Heart right ventricle (tissue), 16 donors: Measurements from ENCODE around the gene CDH23. TPM values are rescaled to one million over a fixed set of nuclear protein-coding genes. Genes with fewer than 3 reads are reported as not detected.

ENCODE experiments used
- ATAC-seq, 8 donors: fragments of 200-7000 bp; cut with Tn5 transposase; one replicate each; pipeline ENCODE4 v1.9.1; 2020; ENCODE audit warnings: mild to moderate bottlenecking in 8 of 8, moderate library complexity in 8 of 8, moderate number of reproducible peaks in 1 of 8
- DNase-seq, 2 donors: peaks; one replicate each; pipeline ENCODE4 v3.0.0-alpha.2; 2020
- H3K27ac ChIP-seq, 10 donors: fragments of 200-600 bp; sonication (generic) in 2 of 10; one replicate each; pipeline versions ENCODE4 v1.5.0 to v1.8.0; 2020 to 2022; ENCODE audit warnings: mild to moderate bottlenecking in 3 of 10
- H3K27me3 ChIP-seq, 7 donors: fragments of 200-600 bp; one replicate each; pipeline ENCODE4 v1.8.0; 2021 to 2022; ENCODE audit warnings: mild to moderate bottlenecking in 2 of 7
- H3K36me3 ChIP-seq, 9 donors: fragments of 200-600 bp; sonication (generic) in 1 of 9; one replicate each; pipeline versions ENCODE4 v1.5.0 to v1.8.0; 2020 to 2022; ENCODE audit warnings: mild to moderate bottlenecking in 2 of 9
- H3K4me1 ChIP-seq, 9 donors: fragments of 200-600 bp; sonication (generic) in 1 of 9; one replicate each; pipeline versions ENCODE4 v1.5.0 to v1.8.0; 2020 to 2022; ENCODE audit warnings: mild to moderate bottlenecking in 4 of 9
- H3K4me3 ChIP-seq, 10 donors: fragments of 200-600 bp; sonication (generic) in 2 of 10; one replicate each; pipeline versions ENCODE4 v1.5.0 to v1.8.0; 2020 to 2022; ENCODE audit warnings: mild to moderate bottlenecking in 7 of 10, moderate library complexity in 2 of 10
- H3K9me3 ChIP-seq, 11 donors: fragments of 200-600 bp in 10 of 11; sonication (generic) in 2 of 11; one replicate each; pipeline versions ENCODE4 v1.5.0 to v1.8.0; 2013 to 2022; ENCODE audit warnings: mild to moderate bottlenecking in 2 of 11, control low read depth in 1 of 11, moderate library complexity in 1 of 11
- WGBS, 2 donors: extraction: QIAGEN DNeasy Blood & Tissue Kit; methylation state at CpG; one replicate each; pipeline ENCODE4 v1.1.7; 2013; ENCODE audit warnings: inconsistent platforms in 1 of 2; 5-methylcytosine and 5-hydroxymethylcytosine counted together
- intact Hi-C, 10 donors: fragments of 100-400 bp; cut with DNase I; formaldehyde crosslinking; loops; one replicate each; pipeline versions ENCODE4 v1.11.1 to v1.14.2; 2022
- polyA plus RNA-seq, 2 donors: library from polyadenylated mRNA; stranded (reverse); fragments of 200-250 nt; gene quantifications; one replicate each; pipeline ENCODE4 v1.2.3, GENCODE V29; 2013
- total RNA-seq, 10 donors: library from RNA; stranded (reverse); fragmentation: NEBNext Ultra II Directional in 3 of 10; extraction: Animal tissue kit (Norgen Biotek cat#: 25700) in 3 of 10; gene quantifications; one replicate each; pipeline versions ENCODE4 v1.2.1 to v1.2.4, GENCODE V29; 2021 to 2023
- TF ChIP-seq, protein P1 (sequence below), 9 donors: fragments of 200-600 bp; sonication (generic) in 2 of 9; IDR thresholded peaks; one replicate each; pipeline versions ENCODE4 v1.5.0 to v1.8.0; 2021 to 2022; ENCODE audit warnings: antibody characterized with exemption in 9 of 9, mild to moderate bottlenecking in 5 of 9, moderate library complexity in 1 of 9
- donor health status: Arrhythmogenic right ventricular cardiomyopathy.
- donor health status: ischemic (EF 13 %, LVEDD 7.1; RV severe dilation, severe dysfunction).
- donor health status: healthy with polysubstance abuse.
- donor health status: DM: no; HTN: yes; CAD: no.
- donor health status: DM: no; HTN: no; CAD: no.
- donor health status: ischemic (EF 25% LVEDD 6.9; RV normal size, moderate dysfunction).
- donor health status: ischemic (EF 25% LVEDD 5.7; RV mildly dilated, moderate dysfunction).
- donor health status: healthy.
- donor health status: DM: yes; HTN: yes; CAD: no.
- donor health status: Ischemic cardiomyopathy.
- donor health status: ischemic (EF 35%, LVEDD 5.7; RV mildly dilated, moderate dysfunction).
- donor health status: nonischemic (EF 11% LVEDD 7.7; RV severe dilation, severe dysfunction).
- donor health status: DM: yes; HTN: yes; CAD: no.
- donor health status: PGD.
- donor health status: ischemic (EF 29% LVEDD 5.4; RV normal size, mild dysfunction).
- donor health status: nonischemic (EF 23%, LVEDD 6.1; RV moderate dilation, normal function).

CDH23 gene
- total and polyA plus RNA-seq, 12 donors = 1.1 to 7.7 (median 4.6) TPM

DNA sequence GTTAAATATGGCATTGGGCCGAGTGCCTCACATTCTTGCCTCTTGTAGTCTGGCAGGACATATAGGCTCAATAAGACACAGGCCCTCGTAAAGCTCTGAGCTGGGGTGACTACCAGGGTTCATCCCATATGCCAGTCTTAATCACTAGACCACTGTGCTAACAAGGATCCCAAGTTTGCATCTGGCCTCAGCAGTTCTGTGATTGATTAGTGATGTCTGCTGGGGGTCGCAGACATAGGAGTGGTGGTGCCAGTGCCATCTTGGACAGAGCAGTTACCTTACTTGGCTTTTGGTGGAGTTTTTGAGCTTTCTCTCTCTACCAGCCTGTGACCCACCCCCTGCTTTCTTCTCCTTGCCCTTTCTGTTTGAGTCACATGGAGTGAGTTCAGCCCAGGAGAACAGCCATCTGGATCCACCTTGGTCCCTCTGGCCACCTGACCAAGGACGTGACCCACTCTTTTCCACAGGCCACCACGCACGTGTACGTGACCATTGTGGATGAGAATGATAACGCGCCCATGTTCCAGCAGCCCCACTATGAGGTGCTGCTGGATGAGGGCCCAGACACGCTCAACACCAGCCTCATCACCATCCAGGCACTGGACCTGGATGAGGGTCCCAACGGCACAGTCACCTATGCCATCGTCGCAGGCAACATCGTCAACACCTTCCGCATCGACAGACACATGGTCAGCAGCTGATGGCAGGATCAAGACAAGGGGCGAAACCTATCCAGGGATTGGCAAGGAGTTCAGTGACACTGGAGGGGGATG is 380.7 kb downstream of the CDH23 start:
- TF ChIP-seq, protein P1, sequence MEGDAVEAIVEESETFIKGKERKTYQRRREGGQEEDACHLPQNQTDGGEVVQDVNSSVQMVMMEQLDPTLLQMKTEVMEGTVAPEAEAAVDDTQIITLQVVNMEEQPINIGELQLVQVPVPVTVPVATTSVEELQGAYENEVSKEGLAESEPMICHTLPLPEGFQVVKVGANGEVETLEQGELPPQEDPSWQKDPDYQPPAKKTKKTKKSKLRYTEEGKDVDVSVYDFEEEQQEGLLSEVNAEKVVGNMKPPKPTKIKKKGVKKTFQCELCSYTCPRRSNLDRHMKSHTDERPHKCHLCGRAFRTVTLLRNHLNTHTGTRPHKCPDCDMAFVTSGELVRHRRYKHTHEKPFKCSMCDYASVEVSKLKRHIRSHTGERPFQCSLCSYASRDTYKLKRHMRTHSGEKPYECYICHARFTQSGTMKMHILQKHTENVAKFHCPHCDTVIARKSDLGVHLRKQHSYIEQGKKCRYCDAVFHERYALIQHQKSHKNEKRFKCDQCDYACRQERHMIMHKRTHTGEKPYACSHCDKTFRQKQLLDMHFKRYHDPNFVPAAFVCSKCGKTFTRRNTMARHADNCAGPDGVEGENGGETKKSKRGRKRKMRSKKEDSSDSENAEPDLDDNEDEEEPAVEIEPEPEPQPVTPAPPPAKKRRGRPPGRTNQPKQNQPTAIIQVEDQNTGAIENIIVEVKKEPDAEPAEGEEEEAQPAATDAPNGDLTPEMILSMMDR (IDR thresholded peaks at IDR 0.05) = no peak
- H3K27ac ChIP-seq = no peak overlapping the region
- no peak for ATAC-seq
- peaks cover 8 to 59% (median 28%) of the 10 kb centered on the region in 9 donors for H3K4me1 ChIP-seq
- H3K4me3 ChIP-seq = no peak overlapping the region
- H3K9me3 ChIP-seq = no peaks in the 10 kb centered on the region
- WGBS, 2 donors = 96 to 97% methylated on average over 17 of the region's 17 CpGs
- intact Hi-C loops = loop anchor here in 1 of 10 donors (10.0 kb wide), 1 partner anchor 63 kb away; the partner anchor contains the start of gene C10orf105
- no peaks in the 10 kb centered on the region for H3K27me3 ChIP-seq
- no peak for DNase-seq
- H3K36me3 ChIP-seq = no peaks in the 10 kb centered on the region

DNA sequence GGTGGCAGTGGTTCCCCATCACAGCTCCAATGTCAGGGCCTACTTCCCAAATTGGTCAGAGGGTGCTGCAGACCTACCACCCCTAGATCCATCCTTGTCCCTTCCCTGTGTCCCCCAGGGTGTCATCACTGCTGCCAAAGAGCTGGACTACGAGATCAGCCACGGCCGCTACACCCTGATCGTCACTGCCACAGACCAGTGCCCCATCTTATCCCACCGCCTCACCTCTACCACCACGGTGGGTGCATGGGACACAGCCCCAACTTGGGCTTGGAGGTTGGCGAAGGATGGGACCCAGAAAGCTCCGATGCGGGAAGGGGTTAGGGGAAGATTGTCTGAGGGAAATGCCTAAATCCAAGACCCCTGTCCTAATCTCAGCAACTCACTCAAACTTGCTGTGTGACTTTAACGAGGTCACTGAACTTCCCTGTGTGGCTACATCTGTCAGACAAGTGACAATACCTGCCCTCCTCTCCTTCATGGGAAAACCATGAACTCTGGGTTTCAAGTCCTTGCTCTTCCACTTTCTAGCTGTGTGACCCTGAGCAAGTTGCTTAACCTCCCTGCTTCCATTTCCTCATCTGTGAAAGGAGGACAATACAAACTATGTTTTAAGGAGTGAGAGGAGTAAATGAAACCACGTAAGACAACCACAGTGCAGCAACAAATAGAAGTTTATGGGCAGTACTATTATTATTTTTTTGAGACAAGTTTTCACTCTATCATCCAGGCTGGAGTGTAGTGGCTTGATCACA is 381.5 kb downstream of the CDH23 start:
- TF ChIP-seq, protein P1 (IDR thresholded peaks at IDR 0.05) = no peak
- intact Hi-C loops = loop anchor here in 1 of 10 donors (10.0 kb wide), 1 partner anchor 63 kb away; the partner anchor contains the start of gene C10orf105
- DNase-seq (no peak), ATAC-seq (no peak)
- Histone ChIP-seq H3K9me3 (no peaks in the 10 kb centered on the region), H3K27ac (no peak overlapping the region), H3K4me1 (peaks cover 8 to 61% (median 32%) of the 10 kb centered on the region in 9 donors), H3K4me3 (no peak overlapping the region), H3K27me3 (no peaks in the 10 kb centered on the region), H3K36me3 (no peaks in the 10 kb centered on the region)
- WGBS, 2 donors = 76 to 94% methylated on average over 11 of the region's 11 CpGs

DNA sequence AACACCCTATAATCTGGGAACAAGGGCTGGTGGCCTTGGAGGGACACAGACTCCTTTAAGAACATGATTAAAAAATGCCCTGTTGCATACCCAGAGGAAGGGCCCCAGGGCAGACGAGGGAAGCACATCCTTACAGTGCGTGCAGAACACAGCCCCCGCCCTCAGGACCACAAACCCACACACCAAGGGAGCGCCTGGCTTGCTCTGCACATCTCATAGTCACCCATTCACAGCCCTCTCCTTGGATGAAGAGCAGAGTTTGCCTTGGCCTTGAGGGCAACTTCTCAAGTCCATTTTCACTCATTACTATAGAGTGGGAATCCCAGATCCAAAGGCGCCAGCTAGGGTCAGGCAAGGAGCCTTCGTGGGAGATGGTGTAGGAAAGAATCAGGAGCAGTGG is 382.9 kb downstream of the CDH23 start:
- WGBS, 2 donors = 91 to 92% methylated on average over 6 of the region's 6 CpGs
- TF ChIP-seq, protein P1 (IDR thresholded peaks at IDR 0.05) = no peak

DNA sequence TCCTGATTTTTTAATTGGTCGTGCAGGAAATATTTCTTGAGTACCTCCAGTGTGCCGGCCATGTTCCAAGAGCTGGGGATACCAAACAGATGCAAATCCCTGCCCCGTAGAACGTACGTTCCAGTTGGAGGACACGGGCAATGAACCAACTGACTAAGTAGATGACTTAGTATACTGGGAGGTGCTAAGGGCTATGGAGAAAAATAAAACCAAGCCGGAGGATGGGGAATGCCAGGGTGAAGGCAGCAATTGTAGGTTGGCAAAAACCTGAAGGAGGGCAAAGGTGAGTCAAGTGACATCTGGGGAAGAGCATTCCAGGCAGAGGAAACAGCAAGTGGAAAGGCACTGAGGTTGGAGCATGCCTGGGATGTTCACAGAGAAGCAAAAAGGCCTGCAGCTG is 383.4 kb downstream of the CDH23 start:
- intact Hi-C loops = no loop called here
- ATAC-seq (no peak), DNase-seq (no peak)
- TF ChIP-seq, protein P1 (IDR thresholded peaks at IDR 0.05) = no peak
- H3K27ac ChIP-seq = no peak overlapping the region
- H3K27me3 ChIP-seq = no peaks in the 10 kb centered on the region
- 94 to 97% methylated on average over 7 of the region's 7 CpGs for WGBS, 2 donors
- H3K4me3 ChIP-seq = no peak overlapping the region
- peaks cover 2 to 51% (median 22%) of the 10 kb centered on the region in 9 donors for H3K4me1 ChIP-seq
- H3K9me3 ChIP-seq = no peaks in the 10 kb centered on the region
- H3K36me3 ChIP-seq = no peaks in the 10 kb centered on the region

More for the DNA sequence above, 382.9 kb downstream of the CDH23 start:
- DNase-seq (no peak), ATAC-seq (no peak)
- intact Hi-C loops = loop anchor here in 1 of 10 donors (10.0 kb wide), 1 partner anchor 65 kb away; the partner anchor contains the start of gene C10orf105
- H3K4me3 ChIP-seq = no peak overlapping the region
- H3K36me3 ChIP-seq = no peaks in the 10 kb centered on the region
- H3K4me1 ChIP-seq = peaks cover 8 to 56% (median 27%) of the 10 kb centered on the region in 9 donors
- no peaks in the 10 kb centered on the region for H3K27me3 ChIP-seq
- H3K9me3 ChIP-seq = no peaks in the 10 kb centered on the region
- no peak overlapping the region for H3K27ac ChIP-seq
